Spleen (tissue), 11 donors: ENCODE data around the gene LRFN5. TPM values are rescaled to one million over a fixed set of nuclear protein-coding genes. Genes with fewer than 3 reads are reported as not detected.

ENCODE experiments used
- DNase-seq: peaks from one replicate; pipeline ENCODE4 v3.0.0-alpha.2; 2020
- H3K27ac ChIP-seq, 8 donors: fragments of 200-600 bp; sonication (generic) in 7 of 8; 1 replicate in 4 of 8; 2 replicates in 4 of 8; pipeline versions ENCODE4 v1.5.0 to v1.8.0; 2016 to 2021; ENCODE audit warnings: inconsistent platforms in 4 of 8, mild to moderate bottlenecking in 4 of 8, moderate library complexity in 1 of 8
- H3K27me3 ChIP-seq, 7 donors: fragments of 200-600 bp; sonication (generic) in 6 of 7; replicated peaks in 1 of 7; 1 replicate in 4 of 7; 2 replicates in 3 of 7; pipeline versions ENCODE4 v1.5.0 to v1.8.0; 2016 to 2021; ENCODE audit warnings: inconsistent platforms in 3 of 7, mild to moderate bottlenecking in 1 of 7
- H3K36me3 ChIP-seq, 6 donors: fragments of 200-600 bp; sonication (generic) in 5 of 6; 1 replicate in 4 of 6; 2 replicates in 2 of 6; pipeline versions ENCODE4 v1.5.0 to v1.8.0; 2016 to 2021; ENCODE audit warnings: inconsistent platforms in 2 of 6
- H3K4me1 ChIP-seq, 6 donors: fragments of 200-600 bp; sonication (generic) in 5 of 6; 1 replicate in 3 of 6; 2 replicates in 3 of 6; pipeline versions ENCODE4 v1.5.0 to v1.8.0; 2016 to 2021; ENCODE audit warnings: inconsistent platforms in 3 of 6
- H3K4me3 ChIP-seq, 8 donors: fragments of 200-600 bp; sonication (generic) in 7 of 8; 1 replicate in 4 of 8; 2 replicates in 4 of 8; pipeline versions ENCODE4 v1.5.0 to v1.8.0; 2016 to 2021; ENCODE audit warnings: inconsistent platforms in 4 of 8, mild to moderate bottlenecking in 4 of 8, moderate library complexity in 2 of 8
- H3K9me3 ChIP-seq, 8 donors: fragments of 200-600 bp; sonication (generic) in 7 of 8; 1 replicate in 4 of 8; 2 replicates in 4 of 8; pipeline versions ENCODE4 v1.5.0 to v1.8.0; 2016 to 2021; ENCODE audit warnings: inconsistent platforms in 4 of 8
- CTCF ChIP-seq, 11 experiments: fragments of 200-600 bp in 7 of 11; fragments of 450-650 bp in 4 of 11; sonication (generic) in 4 of 11; IDR thresholded peaks in 8 of 11; conservative IDR thresholded peaks in 3 of 11; 1 replicate in 7 of 11; 2 replicates in 4 of 11; pipeline versions ENCODE4 v1.4.0 to v1.8.0; 2016 to 2021; ENCODE audit warnings: antibody characterized with exemption in 11 of 11, inconsistent platforms in 4 of 11, mild to moderate bottlenecking in 1 of 11
- POLR2A ChIP-seq, 3 donors: fragments of 450-650 bp; IDR thresholded peaks; one replicate each; pipeline ENCODE4 v1.5.1; 2017; ENCODE audit warnings: antibody characterized with exemption in 3 of 3, mild to moderate bottlenecking in 1 of 3
- POLR2AphosphoS5 ChIP-seq, 3 donors: sonication (generic); formaldehyde crosslinking; IDR thresholded peaks; one replicate each; pipeline ENCODE4 v1.5.1; 2017; ENCODE audit warnings: antibody characterized with exemption in 3 of 3
- WGBS, 5 donors: extraction: QIAGEN DNeasy Blood & Tissue Kit in 3 of 5; methylation state at CpG; one replicate each; pipeline versions ENCODE4 v1.1.5 to v1.1.7; 2013 to 2018; 5-methylcytosine and 5-hydroxymethylcytosine counted together
- intact Hi-C: fragments of 100-400 bp; cut with DNase I; formaldehyde crosslinking; loops from one replicate; pipeline ENCODE4 v1.15.0; 2023; ENCODE audit warnings: low total_unique reads
- polyA plus RNA-seq, 3 donors: library from polyadenylated mRNA; stranded (reverse); fragments of 200-250 nt; gene quantifications; one replicate each; pipeline ENCODE4 v1.2.1, GENCODE V29; 2013
- total RNA-seq, 7 donors: library from RNA; depleted of rRNA in 3 of 7; stranded (reverse); fragments of >200 nt in 3 of 7; fragmentation: NEBNext Ultra II Directional in 4 of 7; extraction: Animal tissue kit (Norgen Biotek cat#: 25700) in 4 of 7; gene quantifications; one replicate each; pipeline versions ENCODE4 v1.1.0 to v1.2.1, GENCODE V29; 2016 to 2021
- donor health status: healthy with polysubstance abuse.
- donor health status: DM: no; HTN: no; CAD: no; lungs with moderate emphysema.
- donor health status: DM: no; HTN: no; CAD: no.
- donor health status: Bipolar disorder and iron deficiency.
- donor health status: healthy.
- donor health status: DM: no; HTN: no; CAD: no.
- donor health status: DM: yes; HTN: yes; CAD: no.

The LRFN5 gene
- total and polyA plus RNA-seq, 10 donors = 0.08 to 3.0 (median 1.4) TPM

GRCh38 chr14:41636492-41637392, 30.1 kb downstream of the LRFN5 start:
- intact Hi-C loops = no loop called here
- no peaks in the 10 kb centered on the region for H3K4me1 ChIP-seq
- H3K4me3 ChIP-seq = no peak overlapping the region
- DNase-seq = no peak
- no peaks in the 10 kb centered on the region for H3K27me3 ChIP-seq
- H3K27ac ChIP-seq = no peak overlapping the region
- TF ChIP-seq POLR2A (IDR thresholded peaks at IDR 0.05) (no peak), CTCF (IDR thresholded peaks at IDR 0.05 in 8 of 11, conservative IDR thresholded peaks at IDR 0.05 in 3 of 11) (no peak), POLR2AphosphoS5 (IDR thresholded peaks at IDR 0.05) (no peak)
- no peaks in the 10 kb centered on the region for H3K36me3 ChIP-seq
- 89 to 97% (median 94%) methylated on average over 2 of the region's 2 CpGs for WGBS, 5 donors
- no peaks in the 10 kb centered on the region for H3K9me3 ChIP-seq

- 87 to 95% (median 91%) methylated on average over 1 of the region's 1 CpG for WGBS, 5 donors
- Histone ChIP-seq H3K36me3 (no peaks in the 10 kb centered on the region), H3K27me3 (no peaks in the 10 kb centered on the region), H3K9me3 (no peaks in the 10 kb centered on the region), H3K4me1 (no peaks in the 10 kb centered on the region), H3K27ac (no peak overlapping the region), H3K4me3 (no peak overlapping the region)
- no peak for TF ChIP-seq POLR2A (IDR thresholded peaks at IDR 0.05)
- no peak for TF ChIP-seq POLR2AphosphoS5 (IDR thresholded peaks at IDR 0.05)
- TF ChIP-seq CTCF (IDR thresholded peaks at IDR 0.05 in 8 of 11, conservative IDR thresholded peaks at IDR 0.05 in 3 of 11) = no peak
- no peak for DNase-seq
- intact Hi-C loops = no loop called here
Observed at GRCh38 chr14:41641690-41642089, 35.0 kb downstream of the LRFN5 start.

GRCh38 chr14:41642367-41642766, 35.7 kb downstream of the LRFN5 start:
- H3K9me3 ChIP-seq = no peaks in the 10 kb centered on the region
- H3K4me1 ChIP-seq = no peaks in the 10 kb centered on the region
- 71 to 88% (median 88%) methylated on average over 1 of the region's 1 CpG for WGBS, 5 donors
- intact Hi-C loops = no loop called here
- TF ChIP-seq CTCF (IDR thresholded peaks at IDR 0.05 in 8 of 11, conservative IDR thresholded peaks at IDR 0.05 in 3 of 11) (no peak), POLR2AphosphoS5 (IDR thresholded peaks at IDR 0.05) (no peak), POLR2A (IDR thresholded peaks at IDR 0.05) (no peak)
- H3K27ac ChIP-seq = no peak overlapping the region
- no peaks in the 10 kb centered on the region for H3K36me3 ChIP-seq
- DNase-seq = no peak
- no peaks in the 10 kb centered on the region for H3K27me3 ChIP-seq
- H3K4me3 ChIP-seq = no peak overlapping the region

- no peak overlapping the region for H3K4me3 ChIP-seq
- no peaks in the 10 kb centered on the region for H3K36me3 ChIP-seq
- TF ChIP-seq POLR2A (IDR thresholded peaks at IDR 0.05) (no peak), POLR2AphosphoS5 (IDR thresholded peaks at IDR 0.05) (no peak), CTCF (IDR thresholded peaks at IDR 0.05 in 8 of 11, conservative IDR thresholded peaks at IDR 0.05 in 3 of 11) (no peak)
- H3K9me3 ChIP-seq = no peaks in the 10 kb centered on the region
- intact Hi-C loops = no loop called here
- 92 to 96% (median 94%) methylated on average over 2 of the region's 2 CpGs for WGBS, 5 donors
- no peak for DNase-seq
- H3K4me1 ChIP-seq = no peaks in the 10 kb centered on the region
- H3K27ac ChIP-seq = no peak overlapping the region
- H3K27me3 ChIP-seq = no peaks in the 10 kb centered on the region
Observed at GRCh38 chr14:41642789-41643188, 36.1 kb downstream of the LRFN5 start.
